Measurements from ENCODE around the gene UQCC3. TPM values are rescaled to one million over a fixed set of nuclear protein-coding genes. Genes with fewer than 3 reads are reported as not detected.
A peak's percentile ranks its signal among the peaks of the same experiment; 100 is the strongest.

UQCC3 gene
- total RNA-seq, 1 donor from 2014 or later: 11.7 TPM

DNA sequence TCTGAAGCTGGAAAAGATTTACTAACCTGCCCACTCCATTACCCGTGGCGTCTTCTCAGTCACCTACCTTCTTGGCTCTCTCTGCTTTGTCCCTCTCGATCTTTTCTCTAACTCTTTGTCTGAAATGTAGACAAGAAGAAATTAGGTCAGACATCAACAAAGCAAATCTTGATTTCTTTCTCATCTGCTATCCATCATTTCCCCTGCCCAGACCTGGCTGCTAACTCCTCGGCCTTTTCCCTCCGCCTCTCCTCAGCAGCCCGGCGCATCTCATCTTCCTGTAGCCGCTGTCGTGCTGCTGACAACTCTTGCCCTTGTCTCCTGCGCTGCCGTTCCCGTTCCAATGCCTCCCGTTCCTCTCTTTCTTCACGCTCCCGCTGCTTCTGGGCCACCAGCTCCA is 6.2 kb downstream of the UQCC3 start:
- H3K27ac Mint-ChIP-seq: peak overlapping the region; percentile 94
- peak overlapping the region; percentile 95 for H3K4me3 Mint-ChIP-seq
- H3K27me3 Mint-ChIP-seq: no peaks in the 10 kb centered on the region
- DNase-seq (ENCODE audit: extremely low spot score, unreplicated experiment): no peak
- H3K36me3 Mint-ChIP-seq: peaks cover 8% of the 10 kb centered on the region
- TF ChIP-seq CTCF (conservative IDR thresholded peaks at IDR 0.05): no peak
- H3K9me3 Mint-ChIP-seq: no peaks in the 10 kb centered on the region
- H3K4me1 Mint-ChIP-seq (ENCODE audit: unreplicated experiment): peaks cover 28% of the 10 kb centered on the region

- DNase-seq (ENCODE audit: extremely low spot score, unreplicated experiment): no peak
- H3K36me3 Mint-ChIP-seq: peaks cover 8% of the 10 kb centered on the region
- TF ChIP-seq CTCF (conservative IDR thresholded peaks at IDR 0.05): no peak
- peaks cover 28% of the 10 kb centered on the region for H3K4me1 Mint-ChIP-seq (ENCODE audit: unreplicated experiment)
- no peaks in the 10 kb centered on the region for H3K9me3 Mint-ChIP-seq
- no peaks in the 10 kb centered on the region for H3K27me3 Mint-ChIP-seq
- peak overlapping the region; percentile 94 for H3K27ac Mint-ChIP-seq
- H3K4me3 Mint-ChIP-seq: peak overlapping the region; percentile 95
Observed at GRCh38 chr11:62678433-62678769, 6.9 kb downstream of the UQCC3 start.

DNA sequence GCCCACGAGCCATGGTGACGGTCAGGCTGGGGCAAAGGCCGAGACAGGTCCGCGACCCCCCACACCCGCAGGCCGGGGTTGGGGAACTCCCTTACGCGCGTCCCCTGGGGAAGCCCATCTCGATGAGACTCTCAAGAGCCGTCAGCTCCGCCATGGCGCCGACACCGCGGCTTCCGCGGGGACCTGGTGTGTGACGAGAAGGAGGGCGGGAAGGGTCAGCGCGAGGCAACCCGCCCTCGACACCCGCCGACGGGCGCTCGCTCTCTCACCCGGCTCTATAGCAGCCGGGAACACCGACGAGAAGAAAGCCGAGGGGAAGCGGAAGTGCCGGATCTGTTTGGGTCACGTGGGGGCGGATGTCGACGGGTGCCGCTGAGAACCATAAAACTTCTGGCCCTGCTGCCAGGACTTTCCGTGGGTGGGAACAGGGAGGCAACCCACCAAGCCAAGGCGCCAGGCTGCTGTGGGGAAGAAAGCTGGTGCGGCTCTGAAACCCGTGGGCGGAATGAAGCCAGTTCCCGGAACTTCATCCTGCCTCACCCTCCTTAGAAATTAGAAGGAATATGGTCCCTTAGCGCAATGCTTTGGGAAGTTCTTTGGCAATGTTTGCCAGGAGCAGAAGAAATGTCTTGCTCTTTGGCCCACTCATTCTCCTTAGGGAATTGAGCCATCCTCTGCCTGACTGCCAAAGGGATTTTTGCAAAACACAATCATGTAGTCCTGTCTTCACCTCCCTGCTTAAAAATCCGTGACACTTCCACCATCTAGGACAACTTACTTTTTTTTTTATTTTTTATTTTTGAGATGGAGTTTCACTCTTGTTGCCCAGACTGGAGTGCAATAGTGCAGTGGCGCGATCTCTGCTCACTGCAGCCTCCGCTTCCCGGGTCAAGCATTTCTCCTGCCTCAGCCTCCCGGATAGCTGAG is 7.6 kb downstream of the UQCC3 start, which contains the start of gene UBXN1:
Gene UBXN1 (minus strand): TSS at position 304 of the 927 bp plus-strand sequence. CDS start 150 bp downstream, at position 154.
- peaks cover 8% of the 10 kb centered on the region for H3K36me3 Mint-ChIP-seq
- no peaks in the 10 kb centered on the region for H3K9me3 Mint-ChIP-seq
- peak within 1 kb of the TSS; percentile 94 for H3K27ac Mint-ChIP-seq
- no peaks in the 10 kb centered on the region for H3K27me3 Mint-ChIP-seq
- DNase-seq (ENCODE audit: extremely low spot score, unreplicated experiment): peak; percentile 87
- no peak for TF ChIP-seq CTCF (conservative IDR thresholded peaks at IDR 0.05)
- peak within 1 kb of the TSS; percentile 95 for H3K4me3 Mint-ChIP-seq
- H3K4me1 Mint-ChIP-seq (ENCODE audit: unreplicated experiment): peaks cover 28% of the 10 kb centered on the region

DNA sequence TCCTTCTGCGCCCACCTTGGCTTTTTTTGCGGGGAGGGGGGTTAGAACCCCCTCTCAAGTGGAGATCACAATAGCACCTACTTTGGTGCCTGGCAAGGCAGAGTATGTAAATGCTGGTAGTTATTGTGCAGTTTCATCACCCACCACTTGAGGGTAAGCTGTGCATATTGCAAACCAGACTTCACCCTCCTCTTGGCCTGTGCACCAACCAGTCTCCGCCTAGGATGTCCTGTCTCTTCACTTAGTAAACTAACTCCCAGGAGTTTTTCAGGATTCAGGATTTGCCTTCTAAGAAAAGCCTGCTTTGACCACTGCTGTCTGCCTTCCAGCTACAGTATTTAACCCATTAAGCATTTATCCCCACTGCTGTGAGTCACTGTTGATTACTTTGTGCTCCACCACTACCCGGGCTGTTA is 9.4 kb downstream of the UQCC3 start:
- peaks cover 5% of the 10 kb centered on the region for H3K36me3 Mint-ChIP-seq
- TF ChIP-seq CTCF (conservative IDR thresholded peaks at IDR 0.05): peak; percentile 64

DNA sequence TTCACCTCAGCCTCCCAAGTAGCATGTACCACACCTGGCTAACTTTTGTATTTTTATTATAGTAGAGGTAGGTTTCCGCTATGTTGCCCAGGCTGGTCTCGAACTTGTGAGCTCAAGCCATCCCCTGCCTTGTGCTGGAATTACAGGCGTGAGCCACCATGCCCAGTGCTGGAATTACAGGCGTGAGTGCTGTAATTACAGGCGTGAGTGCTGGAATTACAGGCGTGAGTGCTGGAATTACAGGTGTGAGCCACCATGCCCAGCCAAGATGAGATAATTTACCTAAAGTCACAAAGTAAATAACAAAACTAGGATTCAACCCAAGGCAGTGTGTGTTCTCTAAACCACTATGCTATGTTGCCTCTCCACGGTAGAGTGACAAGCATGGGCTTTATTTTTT is 11.0 kb downstream of the UQCC3 start:
- Mint-ChIP-seq H3K27ac (no peak overlapping the region), H3K4me1 (ENCODE audit: unreplicated experiment) (peaks cover 21% of the 10 kb centered on the region), H3K4me3 (no peak overlapping the region), H3K9me3 (no peaks in the 10 kb centered on the region), H3K36me3 (no peaks in the 10 kb centered on the region), H3K27me3 (no peaks in the 10 kb centered on the region)
- no peak for DNase-seq (ENCODE audit: extremely low spot score, unreplicated experiment)
- no peak for TF ChIP-seq CTCF (conservative IDR thresholded peaks at IDR 0.05)

More for the DNA sequence above, 9.4 kb downstream of the UQCC3 start:
- peaks cover 28% of the 10 kb centered on the region for H3K4me1 Mint-ChIP-seq (ENCODE audit: unreplicated experiment)
- no peaks in the 10 kb centered on the region for H3K27me3 Mint-ChIP-seq
- H3K27ac Mint-ChIP-seq: peak overlapping the region; percentile 68
- no peak for DNase-seq (ENCODE audit: extremely low spot score, unreplicated experiment)
- peak overlapping the region; percentile 80 for H3K4me3 Mint-ChIP-seq
- H3K9me3 Mint-ChIP-seq: no peaks in the 10 kb centered on the region
